Cardiac fibroblast (primary cell): Measurements from ENCODE around the gene RPL11.
"Not testable (repeated sequence)": the region's sequence is repeated elsewhere in the genome, so short reads cannot be mapped to it uniquely, and the experiment has no call there.

ENCODE experiments used
- DNase-seq, 2 donors: peaks; one replicate each; pipeline versions ENCODE4 v3.0.0 to v3.0.0-alpha.2; 2010; ENCODE audit warnings: low read depth in 2 of 2
- H3K4me3 ChIP-seq, 2 donors: replicated peaks in 1 of 2; 1 replicate in 1 of 2; 2 replicates in 1 of 2; pipeline ENCODE4 v1.5.1; 2011; ENCODE audit warnings: low read depth in 2 of 2, low read length in 2 of 2, mild to moderate bottlenecking in 2 of 2, moderate library complexity in 1 of 2
- TF ChIP-seq, protein P1 (sequence below): IDR thresholded peaks from one replicate; pipeline ENCODE4 v1.5.1; 2011; ENCODE audit warnings: low read depth, mild to moderate bottlenecking, low read length, inconsistent platforms

Gene RPL11

DNA sequence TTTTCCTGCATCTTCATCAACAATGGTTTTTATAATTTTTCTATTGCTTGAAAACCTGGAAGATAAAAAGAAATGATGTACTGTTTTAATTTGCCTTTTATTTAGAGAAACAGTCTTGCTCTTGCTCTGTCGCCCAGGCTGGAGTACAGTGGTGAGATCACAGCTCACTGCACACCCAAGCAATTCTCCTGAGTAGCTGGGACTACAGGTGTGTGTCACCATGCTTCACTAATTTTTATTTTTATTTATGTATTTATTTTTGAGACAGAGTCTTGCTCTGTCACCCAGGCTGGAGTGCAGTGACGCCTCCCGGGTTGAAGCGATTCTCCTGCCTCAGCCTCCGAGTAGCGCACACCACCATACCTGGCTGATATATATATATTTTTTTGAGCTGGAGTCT lies 43.0 kb upstream of the RPL11 start:
- no peak overlapping the region for H3K4me3 ChIP-seq
- DNase-seq = no peak
- TF ChIP-seq, protein P1, sequence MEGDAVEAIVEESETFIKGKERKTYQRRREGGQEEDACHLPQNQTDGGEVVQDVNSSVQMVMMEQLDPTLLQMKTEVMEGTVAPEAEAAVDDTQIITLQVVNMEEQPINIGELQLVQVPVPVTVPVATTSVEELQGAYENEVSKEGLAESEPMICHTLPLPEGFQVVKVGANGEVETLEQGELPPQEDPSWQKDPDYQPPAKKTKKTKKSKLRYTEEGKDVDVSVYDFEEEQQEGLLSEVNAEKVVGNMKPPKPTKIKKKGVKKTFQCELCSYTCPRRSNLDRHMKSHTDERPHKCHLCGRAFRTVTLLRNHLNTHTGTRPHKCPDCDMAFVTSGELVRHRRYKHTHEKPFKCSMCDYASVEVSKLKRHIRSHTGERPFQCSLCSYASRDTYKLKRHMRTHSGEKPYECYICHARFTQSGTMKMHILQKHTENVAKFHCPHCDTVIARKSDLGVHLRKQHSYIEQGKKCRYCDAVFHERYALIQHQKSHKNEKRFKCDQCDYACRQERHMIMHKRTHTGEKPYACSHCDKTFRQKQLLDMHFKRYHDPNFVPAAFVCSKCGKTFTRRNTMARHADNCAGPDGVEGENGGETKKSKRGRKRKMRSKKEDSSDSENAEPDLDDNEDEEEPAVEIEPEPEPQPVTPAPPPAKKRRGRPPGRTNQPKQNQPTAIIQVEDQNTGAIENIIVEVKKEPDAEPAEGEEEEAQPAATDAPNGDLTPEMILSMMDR = no peak

DNA sequence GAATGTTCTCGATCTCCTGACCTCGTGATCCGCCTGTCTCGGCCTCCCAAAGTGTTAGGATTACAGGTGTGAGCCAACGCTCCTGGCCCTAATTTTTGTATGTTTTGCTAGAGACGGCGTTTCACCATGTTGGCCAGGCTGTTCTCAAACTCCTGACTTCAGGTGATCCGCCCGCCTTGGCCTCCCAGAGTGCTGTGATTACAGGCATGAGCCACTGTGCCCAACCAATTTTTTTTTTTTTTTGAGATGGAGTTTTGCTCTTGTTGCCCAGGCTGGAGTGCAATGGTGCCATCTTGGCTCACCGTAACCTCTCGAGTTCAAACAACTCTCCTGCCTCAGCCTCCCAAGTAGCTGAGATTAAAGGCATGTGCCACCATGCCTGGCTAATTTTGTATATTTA lies 42.4 kb upstream of the RPL11 start:
- DNase-seq, H3K4me3 ChIP-seq: not testable (repeated sequence)

DNA sequence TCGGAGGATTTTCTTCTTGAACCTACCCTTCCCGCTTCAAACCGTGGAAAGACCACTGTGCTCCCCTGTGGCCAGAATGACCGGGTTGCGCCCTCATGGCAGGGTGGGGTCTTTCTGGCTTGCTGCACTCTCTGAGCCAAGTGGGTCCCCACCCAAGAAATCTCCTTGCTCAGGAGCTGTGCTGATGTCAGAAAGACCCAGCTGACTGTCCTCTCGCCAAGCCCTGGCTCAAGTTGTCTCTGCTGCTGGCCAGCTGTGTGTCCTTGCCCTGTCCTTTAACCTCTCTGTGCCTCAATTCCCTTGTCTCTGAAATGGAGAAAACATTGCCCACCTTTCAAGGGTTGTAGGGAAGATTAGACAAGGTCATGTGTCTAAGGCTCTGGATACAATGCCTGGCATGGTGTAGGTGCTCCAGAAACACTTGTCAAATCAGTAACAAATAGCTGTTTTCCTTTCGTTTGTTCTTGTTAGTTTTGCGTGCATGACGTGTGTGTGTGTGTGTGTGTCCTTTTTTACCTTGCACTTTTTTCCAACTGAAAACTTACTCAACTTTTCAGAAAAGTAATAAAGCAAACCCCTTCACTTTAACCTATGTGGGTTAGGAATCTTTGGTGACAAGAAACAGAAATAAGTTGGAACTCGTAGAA lies 41.1 kb upstream of the RPL11 start:
- no peak overlapping the region for H3K4me3 ChIP-seq
- DNase-seq = no peak
- TF ChIP-seq, protein P1 = no peak

DNA sequence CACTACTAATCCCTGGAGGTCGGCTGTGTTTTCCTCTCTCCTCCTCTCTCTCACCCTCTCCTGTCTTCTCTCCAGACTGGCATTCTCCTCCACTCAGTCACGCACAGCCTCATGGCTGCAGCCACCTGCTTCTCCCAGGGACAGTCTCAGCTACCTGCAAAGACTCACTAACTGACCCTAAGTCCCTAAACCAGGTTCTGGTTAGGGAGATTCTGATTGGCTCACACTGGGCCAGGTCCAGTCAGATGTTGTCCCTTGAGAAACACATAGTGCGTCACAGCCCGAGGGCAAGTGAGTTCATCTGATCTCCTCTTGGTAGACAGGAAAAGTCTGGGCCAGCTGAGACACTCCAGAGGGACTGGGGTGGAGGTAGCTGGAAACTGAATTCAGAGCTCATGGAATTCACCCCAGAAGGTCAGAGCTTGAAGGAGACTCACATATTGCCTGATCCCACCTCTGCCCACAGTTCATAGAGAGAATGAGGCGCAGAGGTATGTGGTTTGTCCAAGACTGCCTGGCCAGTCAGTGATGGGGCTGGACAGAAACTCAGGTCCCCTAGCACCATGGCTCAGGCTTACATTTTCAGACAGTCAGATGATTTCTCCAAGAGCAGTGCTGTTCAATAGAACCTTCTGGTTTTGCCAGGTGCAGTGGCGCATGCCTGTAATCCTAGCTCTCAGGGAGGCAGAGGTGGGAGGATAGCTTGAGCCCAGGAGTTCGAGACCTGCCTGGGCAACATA lies 40.4 kb upstream of the RPL11 start:
- DNase-seq = peak; percentile 64 to 70
- H3K4me3 ChIP-seq = no peak overlapping the region
- TF ChIP-seq, protein P1 = no peak

DNA sequence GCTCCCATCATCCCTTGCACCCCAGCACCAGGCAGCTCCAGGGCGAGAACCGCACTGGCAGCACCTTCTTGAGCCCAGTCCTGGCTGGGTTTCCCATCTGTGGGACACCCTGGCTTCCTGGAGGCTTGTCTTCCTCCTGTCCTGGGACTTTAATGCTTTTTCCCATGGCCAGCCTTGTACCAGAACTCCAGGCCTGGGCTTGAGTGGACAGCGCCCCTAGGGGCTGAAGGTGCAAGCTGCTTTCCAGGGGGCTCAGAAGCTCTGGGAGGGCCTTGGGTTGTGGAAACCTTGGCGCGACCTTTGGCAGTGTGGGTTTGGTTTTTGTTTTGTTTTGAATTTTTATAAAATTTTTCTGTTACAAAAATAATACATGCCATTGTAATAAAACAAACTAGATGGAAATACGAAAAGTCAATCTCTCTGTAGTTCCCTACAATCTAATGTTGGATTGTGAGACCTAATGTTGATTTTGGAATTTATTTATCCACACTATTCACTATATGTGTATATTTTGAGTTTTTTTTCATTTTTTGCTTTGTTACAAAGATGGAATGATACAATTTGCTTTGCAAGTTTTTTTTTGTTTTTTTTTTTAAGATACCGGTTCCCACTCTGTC lies 33.8 kb upstream of the RPL11 start:
- DNase-seq = peak; percentile 55 to 58
- TF ChIP-seq, protein P1 = peak; percentile 94

DNA sequence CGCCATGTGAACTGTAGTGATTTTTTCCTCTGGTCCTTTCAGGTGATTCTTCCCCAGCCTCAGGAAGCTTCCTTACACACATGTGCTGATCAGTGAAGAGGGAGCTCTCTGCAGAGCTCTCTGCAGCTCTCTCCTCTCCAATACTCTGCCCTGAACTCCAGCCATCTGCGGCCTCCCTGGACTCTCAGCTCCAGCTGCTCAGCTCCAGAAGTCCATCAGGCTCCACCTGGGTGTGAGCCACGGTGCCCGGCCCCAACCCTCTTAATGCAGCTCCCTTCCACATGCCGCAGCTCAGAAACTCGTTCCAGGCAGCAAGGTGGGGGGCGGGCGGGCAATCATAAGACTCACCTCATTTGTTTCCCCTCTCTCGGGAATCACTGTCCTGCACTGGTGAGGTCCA lies 30.9 kb upstream of the RPL11 start:
- H3K4me3 ChIP-seq = no peak overlapping the region
- TF ChIP-seq, protein P1 = no peak
- no peak for DNase-seq

More for the DNA sequence above, 33.8 kb upstream of the RPL11 start:
- no peak overlapping the region for H3K4me3 ChIP-seq

DNA sequence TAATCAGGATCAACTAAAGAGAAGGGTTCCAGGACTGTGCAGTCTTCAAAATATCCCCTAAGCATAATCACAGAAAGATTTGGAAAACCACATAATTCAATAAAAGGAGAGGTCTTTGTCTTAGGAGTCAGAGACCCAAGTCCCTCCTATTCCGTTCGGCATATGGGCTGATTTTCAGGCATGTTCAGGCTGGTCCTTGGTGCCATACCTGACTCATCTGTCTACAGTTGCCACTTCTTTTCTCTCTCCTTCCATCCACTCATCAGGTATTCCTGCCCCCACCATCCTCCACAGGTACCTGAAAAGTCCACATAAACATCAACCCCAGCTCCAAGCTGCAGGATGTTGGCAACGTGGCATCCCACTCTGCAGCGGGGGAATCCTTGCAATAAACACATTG lies 29.7 kb upstream of the RPL11 start:
- no peak overlapping the region for H3K4me3 ChIP-seq
- TF ChIP-seq, protein P1 = no peak
- no peak for DNase-seq
